ENCODE data around the gene CDHR3. TPM values are rescaled to one million over a fixed set of nuclear protein-coding genes. Genes with fewer than 3 reads are reported as not detected.
A peak's percentile ranks its signal among the peaks of the same experiment; 100 is the strongest.

Gene CDHR3
- total and polyA plus RNA-seq, 4 donors = 10.5 to 80.3 (median 36.0) TPM

- H3K4me3 ChIP-seq = no peak overlapping the region
- WGBS, 2 donors = 72 to 75% methylated on average over 13 of the region's 13 CpGs
- H3K27me3 ChIP-seq (ENCODE audit: control insufficient read depth in 3 of 3, insufficient read depth in 3 of 3, low read length in 2 of 3) = no peaks in the 10 kb centered on the region
- ATAC-seq (ENCODE audit: insufficient read depth, low FRiP score) = peak; percentile 56
- DNase-seq = peak; percentile 72 to 86 (median 75)
- peaks cover 0 to 27% (median 0%) of the 10 kb centered on the region in 5 donors for H3K4me1 ChIP-seq (ENCODE audit: control insufficient read depth in 5 of 5, insufficient read depth in 5 of 5, low read length in 5 of 5)
- H3K27ac ChIP-seq (ENCODE audit: low read depth in 1 of 2, low read length in 1 of 2) = no peak overlapping the region
- H3K36me3 ChIP-seq (ENCODE audit: control insufficient read depth in 4 of 4, insufficient read depth in 4 of 4, low read length in 4 of 4) = no peaks in the 10 kb centered on the region
- no peaks in the 10 kb centered on the region for H3K9me3 ChIP-seq (ENCODE audit: control insufficient read depth in 4 of 4, insufficient read depth in 3 of 4, low read length in 3 of 4)
- no peak for TF ChIP-seq CTCF (IDR thresholded peaks at IDR 0.05; ENCODE audit: control extremely low read depth, extremely low read depth)
- no peak overlapping the region for H3K9ac ChIP-seq (ENCODE audit: insufficient read depth in 1 of 2, low read length in 2 of 2)
These were observed 87.1 kb downstream of the CDHR3 start for GRCh38 chr7:106050002-106050745.

- WGBS, 2 donors = 84 to 86% methylated on average over 5 of the region's 5 CpGs
- DNase-seq (peak in 1 of 3 donors; percentile 39), ATAC-seq (ENCODE audit: insufficient read depth, low FRiP score) (no peak)
- Histone ChIP-seq H3K27me3 (ENCODE audit: control insufficient read depth in 3 of 3, insufficient read depth in 3 of 3, low read length in 2 of 3) (no peaks in the 10 kb centered on the region), H3K4me3 (no peak overlapping the region), H3K27ac (ENCODE audit: low read depth in 1 of 2, low read length in 1 of 2) (no peak overlapping the region), H3K9ac (ENCODE audit: insufficient read depth in 1 of 2, low read length in 2 of 2) (no peak overlapping the region), H3K9me3 (ENCODE audit: control insufficient read depth in 4 of 4, insufficient read depth in 3 of 4, low read length in 3 of 4) (no peaks in the 10 kb centered on the region), H3K36me3 (ENCODE audit: control insufficient read depth in 4 of 4, insufficient read depth in 4 of 4, low read length in 4 of 4) (no peaks in the 10 kb centered on the region), H3K4me1 (ENCODE audit: control insufficient read depth in 5 of 5, insufficient read depth in 5 of 5, low read length in 5 of 5) (peaks cover 0 to 23% (median 0%) of the 10 kb centered on the region in 5 donors)
- TF ChIP-seq CTCF (IDR thresholded peaks at IDR 0.05; ENCODE audit: control extremely low read depth, extremely low read depth) = no peak
These were observed 87.7 kb downstream of the CDHR3 start for GRCh38 chr7:106050746-106051117.

- Histone ChIP-seq H3K9me3 (ENCODE audit: control insufficient read depth in 4 of 4, insufficient read depth in 3 of 4, low read length in 3 of 4) (no peaks in the 10 kb centered on the region), H3K27me3 (ENCODE audit: control insufficient read depth in 3 of 3, insufficient read depth in 3 of 3, low read length in 2 of 3) (no peaks in the 10 kb centered on the region), H3K9ac (ENCODE audit: insufficient read depth in 1 of 2, low read length in 2 of 2) (no peak overlapping the region), H3K4me1 (ENCODE audit: control insufficient read depth in 5 of 5, insufficient read depth in 5 of 5, low read length in 5 of 5) (peaks cover 0 to 13% (median 3%) of the 10 kb centered on the region in 5 donors), H3K27ac (ENCODE audit: low read depth in 1 of 2, low read length in 1 of 2) (no peak overlapping the region), H3K36me3 (ENCODE audit: control insufficient read depth in 4 of 4, insufficient read depth in 4 of 4, low read length in 4 of 4) (no peaks in the 10 kb centered on the region), H3K4me3 (no peak overlapping the region)
- no peak for DNase-seq
- WGBS, 2 donors = 82 to 86% methylated on average over 2 of the region's 2 CpGs
- TF ChIP-seq CTCF (IDR thresholded peaks at IDR 0.05; ENCODE audit: control extremely low read depth, extremely low read depth) = no peak
- no peak for ATAC-seq (ENCODE audit: insufficient read depth, low FRiP score)
These were observed 89.6 kb downstream of the CDHR3 start for GRCh38 chr7:106052681-106053080.
